PFSK-1 (cell line): ENCODE measurements around the gene SGIP1.

ENCODE experiments used
- FOXP2 ChIP-seq: optimal IDR thresholded peaks from 2 replicates; pipeline ENCODE3; 2011; ENCODE audit warnings: borderline replicate concordance, control low read depth, inconsistent platforms; ENCODE audit not compliant: insufficient read depth; ENCODE audit errors: extremely low read length, extremely low read depth
- POLR2AphosphoS5 ChIP-seq: IDR thresholded peaks from 2 replicates; pipeline ENCODE4 v1.6.1; 2012; ENCODE audit warnings: low read depth, mild to moderate bottlenecking, control low read depth, low read length, moderate library complexity
- REST ChIP-seq, 2 experiments: IDR thresholded peaks; 2 replicates each; pipeline versions ENCODE4 v1.6.1 to v1.8.0; 2011 to 2012; ENCODE audit warnings: low read depth in 2 of 2, low read length in 2 of 2, control low read depth in 1 of 2, inconsistent platforms in 1 of 2, mild to moderate bottlenecking in 1 of 2, moderate library complexity in 1 of 2; ENCODE audit not compliant: insufficient read depth in 1 of 2
- SIN3A ChIP-seq: IDR thresholded peaks from 2 replicates; pipeline ENCODE4 v1.6.1; 2012; ENCODE audit warnings: mild to moderate bottlenecking, low read length, moderate library complexity, borderline replicate concordance; ENCODE audit not compliant: insufficient read depth
- TAF1 ChIP-seq: IDR thresholded peaks from 2 replicates; pipeline ENCODE4 v1.6.1; 2012; ENCODE audit warnings: low read length, control low read depth, borderline replicate concordance; ENCODE audit not compliant: insufficient read depth

GRCh38 chr1:66613187-66613586 is 79.2 kb downstream of the SGIP1 start:
- TF ChIP-seq POLR2AphosphoS5: no peak
- no peak for TF ChIP-seq TAF1
- TF ChIP-seq REST (IDR thresholded peaks at IDR 0.05; ENCODE audit: insufficient read depth in 1 of 2, low read depth in 2 of 2, low read length in 2 of 2): no peak
- TF ChIP-seq FOXP2: no peak
- no peak for TF ChIP-seq SIN3A
